IgD-negative memory B cell (primary cell): Measurements from ENCODE around the gene ELOVL4. TPM values are rescaled to one million over a fixed set of nuclear protein-coding genes. Genes with fewer than 3 reads are reported as not detected.
A peak's percentile ranks its signal among the peaks of the same experiment; 100 is the strongest.

ENCODE experiments used
- H3K27ac Mint-ChIP-seq, 3 donors: one replicate each; pipeline ENCODE4 v1.8.0; 2020 to 2022; ENCODE audit warnings: mild to moderate bottlenecking in 3 of 3, mixed read lengths in 3 of 3, moderate library complexity in 1 of 3
- H3K27me3 Mint-ChIP-seq: one replicate; pipeline ENCODE4 v1.8.0; 2021; ENCODE audit warnings: mixed read lengths
- H3K36me3 Mint-ChIP-seq: one replicate; pipeline ENCODE4 v1.8.0; 2020; ENCODE audit warnings: mild to moderate bottlenecking, mixed read lengths
- H3K4me1 Mint-ChIP-seq, 3 donors: one replicate each; pipeline ENCODE4 v1.8.0; 2020 to 2022; ENCODE audit warnings: mixed read lengths in 3 of 3, mild to moderate bottlenecking in 1 of 3
- H3K4me3 Mint-ChIP-seq, 4 donors: one replicate each; pipeline ENCODE4 v1.8.0; 2020 to 2022; ENCODE audit warnings: mild to moderate bottlenecking in 4 of 4, mixed read lengths in 4 of 4, moderate library complexity in 3 of 4
- H3K9me3 Mint-ChIP-seq, 3 donors: one replicate each; pipeline ENCODE4 v1.8.0; 2020 to 2021; ENCODE audit warnings: mixed read lengths in 3 of 3, mild to moderate bottlenecking in 1 of 3
- polyA plus RNA-seq: library from polyadenylated mRNA; unstranded; fragments of 300-500 nt; fragmentation: Illumina TruSeq; gene quantifications from one replicate; pipeline ENCODE4 v1.2.3, GENCODE V29; 2021

The ELOVL4 gene
- polyA plus RNA-seq, result not detected

GRCh38 chr6:79947191-79948186, at the start of gene ELOVL4:
Gene ELOVL4, minus strand, starts transcription at chr6:79947553. Its CDS starts 274 bp downstream, at chr6:79947279.
- peak within 1 kb of the TSS; percentile 74 to 92 (median 84) for H3K4me3 Mint-ChIP-seq
- H3K36me3 Mint-ChIP-seq, result no peaks in the 10 kb centered on the region
- peaks cover 30% of the 10 kb centered on the region for H3K27me3 Mint-ChIP-seq
- H3K9me3 Mint-ChIP-seq, result no peaks in the 10 kb centered on the region
- no peak within 1 kb of the TSS for H3K27ac Mint-ChIP-seq
- H3K4me1 Mint-ChIP-seq, result peaks cover 11 to 13% (median 11%) of the 10 kb centered on the region in 3 donors

- no peaks in the 10 kb centered on the region for H3K9me3 Mint-ChIP-seq
- H3K27me3 Mint-ChIP-seq, result peaks cover 1% of the 10 kb centered on the region
- no peaks in the 10 kb centered on the region for H3K36me3 Mint-ChIP-seq
- no peak overlapping the region for H3K4me3 Mint-ChIP-seq
- H3K27ac Mint-ChIP-seq, result no peak overlapping the region
- H3K4me1 Mint-ChIP-seq, result no peaks in the 10 kb centered on the region
Measured at GRCh38 chr6:79993911-79994309, 46.6 kb upstream of the ELOVL4 start.

- no peaks in the 10 kb centered on the region for H3K36me3 Mint-ChIP-seq
- H3K27ac Mint-ChIP-seq, result no peak overlapping the region
- H3K27me3 Mint-ChIP-seq, result peaks cover 1% of the 10 kb centered on the region
- no peaks in the 10 kb centered on the region for H3K9me3 Mint-ChIP-seq
- H3K4me1 Mint-ChIP-seq, result no peaks in the 10 kb centered on the region
- no peak overlapping the region for H3K4me3 Mint-ChIP-seq
Measured at GRCh38 chr6:79993012-79993910, 45.9 kb upstream of the ELOVL4 start.

- H3K9me3 Mint-ChIP-seq, result no peaks in the 10 kb centered on the region
- H3K4me1 Mint-ChIP-seq, result peaks cover 0 to 2% (median 0%) of the 10 kb centered on the region in 3 donors
- H3K27ac Mint-ChIP-seq, result no peak overlapping the region
- peaks cover 1% of the 10 kb centered on the region for H3K27me3 Mint-ChIP-seq
- no peaks in the 10 kb centered on the region for H3K36me3 Mint-ChIP-seq
- no peak overlapping the region for H3K4me3 Mint-ChIP-seq
Measured at GRCh38 chr6:79989641-79990040, 42.3 kb upstream of the ELOVL4 start.

DNA sequence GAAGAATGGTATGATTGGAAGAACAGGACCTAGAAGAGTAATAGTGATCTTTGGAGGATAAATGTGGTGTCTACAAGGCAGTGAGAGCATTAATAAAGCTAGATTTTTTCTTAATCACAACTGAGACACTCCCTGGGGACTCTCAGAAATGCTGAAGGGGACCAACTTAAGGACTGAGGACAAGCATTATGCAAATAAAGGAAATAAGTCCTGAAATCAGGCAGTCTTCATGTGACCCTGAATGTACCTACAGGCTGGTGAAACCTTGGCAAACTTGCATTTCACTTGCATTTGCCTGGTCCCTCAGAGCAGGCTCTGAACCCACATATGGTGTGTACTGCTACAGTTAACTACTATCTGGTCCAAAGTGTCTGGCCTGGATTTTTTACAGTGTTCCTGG, 37.8 kb upstream of the ELOVL4 start:
- H3K4me3 Mint-ChIP-seq, result no peak overlapping the region
- peaks cover 0 to 4% (median 0%) of the 10 kb centered on the region in 3 donors for H3K4me1 Mint-ChIP-seq
- H3K27me3 Mint-ChIP-seq, result no peaks in the 10 kb centered on the region
- no peaks in the 10 kb centered on the region for H3K9me3 Mint-ChIP-seq
- no peaks in the 10 kb centered on the region for H3K36me3 Mint-ChIP-seq
- no peak overlapping the region for H3K27ac Mint-ChIP-seq

- Mint-ChIP-seq H3K4me1 (peaks cover 0 to 4% (median 0%) of the 10 kb centered on the region in 3 donors), H3K27ac (no peak overlapping the region), H3K36me3 (no peaks in the 10 kb centered on the region), H3K4me3 (no peak overlapping the region), H3K27me3 (no peaks in the 10 kb centered on the region), H3K9me3 (no peaks in the 10 kb centered on the region)
Measured at GRCh38 chr6:79984261-79984660, 36.9 kb upstream of the ELOVL4 start.

DNA sequence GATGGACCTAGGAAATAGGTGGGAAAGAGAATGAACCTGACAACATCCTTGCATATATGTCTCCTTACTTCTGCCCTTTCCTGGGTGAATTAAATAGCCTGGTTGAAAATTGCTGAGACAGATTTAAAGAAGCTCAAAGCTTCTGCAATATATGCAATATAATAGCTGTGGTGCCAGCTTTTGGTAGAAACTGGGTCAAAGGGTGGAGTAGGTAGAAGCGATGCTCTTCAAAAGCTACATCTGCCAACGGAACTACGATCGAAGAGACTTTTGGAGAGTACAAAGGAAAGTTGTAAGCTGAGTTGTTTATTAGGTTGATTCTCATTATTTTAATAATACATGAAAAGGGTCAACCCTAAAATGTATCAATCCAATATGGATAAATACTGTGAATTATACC, 34.3 kb upstream of the ELOVL4 start:
- Mint-ChIP-seq H3K9me3 (no peaks in the 10 kb centered on the region), H3K27ac (peak overlapping the region in 1 of 3 donors; percentile 25), H3K27me3 (peaks cover 3% of the 10 kb centered on the region), H3K4me1 (peaks cover 0 to 4% (median 0%) of the 10 kb centered on the region in 3 donors), H3K36me3 (no peaks in the 10 kb centered on the region), H3K4me3 (no peak overlapping the region)

GRCh38 chr6:79971193-79971592, 23.8 kb upstream of the ELOVL4 start:
- Mint-ChIP-seq H3K9me3 (peaks cover 13 to 27% (median 21%) of the 10 kb centered on the region in 3 donors), H3K4me3 (no peak overlapping the region), H3K27ac (peak overlapping the region in 1 of 3 donors; percentile 48)

GRCh38 chr6:79969784-79970183, 22.4 kb upstream of the ELOVL4 start:
- no peak overlapping the region for H3K27ac Mint-ChIP-seq
- no peak overlapping the region for H3K4me3 Mint-ChIP-seq
- peaks cover 4% of the 10 kb centered on the region for H3K27me3 Mint-ChIP-seq
- no peaks in the 10 kb centered on the region for H3K4me1 Mint-ChIP-seq
- peaks cover 16 to 32% (median 25%) of the 10 kb centered on the region in 3 donors for H3K9me3 Mint-ChIP-seq
- no peaks in the 10 kb centered on the region for H3K36me3 Mint-ChIP-seq

More at GRCh38 chr6:79971193-79971592, 23.8 kb upstream of the ELOVL4 start:
- H3K27me3 Mint-ChIP-seq, result peaks cover 4% of the 10 kb centered on the region
- no peaks in the 10 kb centered on the region for H3K4me1 Mint-ChIP-seq
- no peaks in the 10 kb centered on the region for H3K36me3 Mint-ChIP-seq

DNA sequence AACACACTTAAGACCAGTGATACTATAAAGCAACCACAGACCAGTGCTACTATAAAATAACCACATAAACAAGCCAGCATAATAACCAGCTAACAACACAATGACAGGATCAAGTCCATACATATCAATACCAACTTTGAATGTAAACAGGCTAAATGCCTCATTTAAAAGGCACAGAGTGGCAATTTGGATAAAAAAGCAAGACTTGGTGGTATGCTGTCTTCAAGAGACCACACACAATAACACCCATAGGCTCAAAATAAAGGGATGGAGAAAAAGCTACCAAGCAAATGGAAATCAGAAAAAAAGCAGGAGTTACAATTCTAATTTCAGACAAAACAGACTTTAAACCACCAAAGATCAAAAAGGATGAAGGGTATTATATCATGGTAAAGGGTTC, 19.8 kb upstream of the ELOVL4 start:
- H3K27ac Mint-ChIP-seq, result no peak overlapping the region
- H3K9me3 Mint-ChIP-seq, result peaks cover 16 to 32% (median 25%) of the 10 kb centered on the region in 3 donors
- H3K27me3 Mint-ChIP-seq, result peaks cover 1% of the 10 kb centered on the region
- no peaks in the 10 kb centered on the region for H3K36me3 Mint-ChIP-seq
- H3K4me1 Mint-ChIP-seq, result no peaks in the 10 kb centered on the region
- H3K4me3 Mint-ChIP-seq, result no peak overlapping the region

GRCh38 chr6:79964607-79965081, 17.3 kb upstream of the ELOVL4 start:
- Mint-ChIP-seq H3K36me3 (no peaks in the 10 kb centered on the region), H3K27ac (no peak overlapping the region), H3K9me3 (peaks cover 13 to 28% (median 20%) of the 10 kb centered on the region in 3 donors), H3K4me3 (no peak overlapping the region), H3K4me1 (no peaks in the 10 kb centered on the region), H3K27me3 (no peaks in the 10 kb centered on the region)

DNA sequence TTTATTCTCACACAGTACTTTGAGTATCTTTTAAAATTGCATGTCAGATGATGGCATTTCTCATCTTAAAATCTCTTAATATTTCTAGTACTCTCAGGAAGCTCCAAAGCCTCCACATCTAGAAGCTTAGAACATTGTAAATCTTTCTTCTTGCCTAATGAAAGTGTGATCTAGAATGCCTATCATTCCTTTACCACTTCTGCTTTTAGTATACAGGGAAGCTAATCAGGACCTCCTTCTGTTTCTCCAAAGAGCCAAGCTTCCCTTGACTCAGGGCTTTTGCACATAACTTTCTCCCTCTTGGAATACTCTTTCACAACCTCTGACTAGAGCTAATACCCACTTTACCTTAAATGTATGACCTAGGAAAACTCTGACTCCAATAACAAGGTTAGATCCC, 7.5 kb upstream of the ELOVL4 start:
- peaks cover 0 to 5% (median 3%) of the 10 kb centered on the region in 3 donors for H3K9me3 Mint-ChIP-seq
- no peaks in the 10 kb centered on the region for H3K36me3 Mint-ChIP-seq
- H3K4me1 Mint-ChIP-seq, result peaks cover 0 to 1% (median 0%) of the 10 kb centered on the region in 3 donors
- no peak overlapping the region for H3K4me3 Mint-ChIP-seq
- H3K27me3 Mint-ChIP-seq, result peaks cover 16% of the 10 kb centered on the region
- no peak overlapping the region for H3K27ac Mint-ChIP-seq

GRCh38 chr6:79949233-79949632, 1.9 kb upstream of the ELOVL4 start:
- H3K27ac Mint-ChIP-seq, result no peak overlapping the region
- H3K36me3 Mint-ChIP-seq, result no peaks in the 10 kb centered on the region
- H3K27me3 Mint-ChIP-seq, result peaks cover 26% of the 10 kb centered on the region
- no peak overlapping the region for H3K4me3 Mint-ChIP-seq
- peaks cover 11 to 13% (median 12%) of the 10 kb centered on the region in 3 donors for H3K4me1 Mint-ChIP-seq
- H3K9me3 Mint-ChIP-seq, result no peaks in the 10 kb centered on the region

GRCh38 chr6:79946272-79947190, 822 bp downstream of the ELOVL4 start:
- Mint-ChIP-seq H3K27me3 (peaks cover 32% of the 10 kb centered on the region), H3K4me3 (peak overlapping the region; percentile 62 to 90 (median 84)), H3K9me3 (no peaks in the 10 kb centered on the region), H3K4me1 (peaks cover 11 to 13% (median 11%) of the 10 kb centered on the region in 3 donors), H3K36me3 (no peaks in the 10 kb centered on the region), H3K27ac (no peak overlapping the region)
